K562 (cell line): Measurements from ENCODE around the gene CNP. TPM values are rescaled to one million over a fixed set of nuclear protein-coding genes. Genes with fewer than 3 reads are reported as not detected.

ENCODE experiments used
- ARHGAP35 ChIP-seq: fragments of 450-650 bp; IDR thresholded peaks from 2 replicates; pipeline ENCODE4 v1.6.1; 2018; ENCODE audit not compliant: partially characterized antibody
- CHAMP1 ChIP-seq: fragments of 450-650 bp; IDR thresholded peaks from 2 replicates; pipeline ENCODE4 v1.6.1; 2016; ENCODE audit warnings: mild to moderate bottlenecking
- ETV5 ChIP-seq: sonication (generic); formaldehyde crosslinking; IDR thresholded peaks from 2 replicates; pipeline ENCODE4 v1.4.0; 2020; ENCODE audit warnings: low read depth, mild to moderate bottlenecking, missing genetic modification reagents
- KHSRP ChIP-seq: fragments of 450-650 bp; IDR thresholded peaks from 2 replicates; pipeline ENCODE4 v1.6.1; 2017
- KLF13 ChIP-seq: fragments of 450-650 bp; IDR thresholded peaks from 2 replicates; pipeline ENCODE4 v1.6.1; 2016; ENCODE audit warnings: missing genetic modification characterization, low read depth, mild to moderate bottlenecking, missing compliant biosample characterization, moderate library complexity, borderline replicate concordance
- NCOA4 ChIP-seq: fragments of 450-650 bp; IDR thresholded peaks from 2 replicates; pipeline ENCODE4 v1.6.1; 2018; ENCODE audit warnings: mild to moderate bottlenecking; ENCODE audit not compliant: partially characterized antibody
- NFE2L1 ChIP-seq: fragments of 450-650 bp; IDR thresholded peaks from 2 replicates; pipeline ENCODE4 v1.6.1; 2016; ENCODE audit warnings: missing genetic modification characterization, low read depth, mild to moderate bottlenecking, missing compliant biosample characterization, moderate library complexity, borderline replicate concordance
- NFIC ChIP-seq: fragments of 450-650 bp; IDR thresholded peaks from 2 replicates; pipeline ENCODE4 v1.6.1; 2017; ENCODE audit warnings: mild to moderate bottlenecking, inconsistent platforms
- PHB ChIP-seq: fragments of 250-450 bp; sonication (Bioruptor Pico); IDR thresholded peaks from 2 replicates; pipeline ENCODE4 v1.5.0; 2021
- PHF21A ChIP-seq: fragments of 450-650 bp; IDR thresholded peaks from 2 replicates; pipeline ENCODE4 v1.6.1; 2017; ENCODE audit warnings: low read depth, borderline replicate concordance
- PHF8 ChIP-seq: fragments of 200-600 bp; sonication (generic); IDR thresholded peaks from 2 replicates; pipeline ENCODE4 v1.6.1; 2012; ENCODE audit warnings: mixed run types, mild to moderate bottlenecking, inconsistent platforms, low read length, moderate library complexity, borderline replicate concordance
- POLR2B ChIP-seq: fragments of 450-650 bp; IDR thresholded peaks from 2 replicates; pipeline ENCODE4 v1.6.1; 2018; ENCODE audit warnings: low read depth; ENCODE audit not compliant: partially characterized antibody
- SNIP1 ChIP-seq: fragments of 450-650 bp; IDR thresholded peaks from 2 replicates; pipeline ENCODE4 v1.7.1; 2017; ENCODE audit warnings: low read depth, mild to moderate bottlenecking
- SNRNP70 ChIP-seq: fragments of 200-400 bp; formaldehyde crosslinking; optimal IDR thresholded peaks from 2 replicates; pipeline ENCODE3; 2017; ENCODE audit warnings: low read depth, low read length
- SRSF1 ChIP-seq: fragments of 200-400 bp; formaldehyde crosslinking; IDR thresholded peaks from 2 replicates; pipeline ENCODE4 v1.6.1; 2017; ENCODE audit warnings: mild to moderate bottlenecking, low read depth, low read length, moderate library complexity
- TCF15 ChIP-seq: fragments of 250-450 bp; sonication (Bioruptor Pico); IDR thresholded peaks from 2 replicates; pipeline ENCODE4 v1.8.0; 2022; ENCODE audit warnings: moderate library complexity, mild to moderate bottlenecking, inconsistent platforms
- ZBTB11 ChIP-seq, 3 experiments: fragments of 200-800 bp in 1 of 3; fragments of 250-450 bp in 1 of 3; fragments of 450-650 bp in 1 of 3; sonication (Bioruptor Pico) in 1 of 3; sonication (Bioruptor generic) in 1 of 3; formaldehyde crosslinking in 1 of 3; IDR thresholded peaks; 2 replicates each; pipeline versions ENCODE4 v1.6.1 to v1.8.0; 2016 to 2022; ENCODE audit warnings: mild to moderate bottlenecking in 2 of 3, missing genetic modification characterization in 2 of 3, missing compliant biosample characterization in 1 of 3, moderate library complexity in 1 of 3
- ZHX1 ChIP-seq: fragments of 150-350 bp; conservative IDR thresholded peaks from 2 replicates; pipeline ENCODE4 v1.6.1; 2014; ENCODE audit warnings: low read length
- ZNF76 ChIP-seq: fragments of 250-450 bp; sonication (Bioruptor Pico); IDR thresholded peaks from 2 replicates; pipeline ENCODE4 v1.4.0; 2020; ENCODE audit warnings: mild to moderate bottlenecking, moderate library complexity, borderline replicate concordance
- polyA plus RNA-seq, 8 experiments: library from polyadenylated mRNA; depleted of rRNA in 4 of 8; stranded (reverse) in 5 of 8; unstranded in 3 of 8; fragments of >200 nt; fragmentation: Nextera tagmentation in 2 of 8; fragmentation: Illumina TruSeq in 1 of 8; extraction: Ambion mirVana in 2 of 8; extraction: Trizol in 1 of 8; gene quantifications; 2 replicates each; pipeline versions ENCODE4 v1.2.1 to v1.2.3, GENCODE V29; 2011 to 2014; ENCODE audit warnings: inconsistent platforms in 1 of 8, missing spikeins in 1 of 8
- total RNA-seq, 7 experiments: library from RNA; depleted of rRNA in 6 of 7; stranded (reverse); fragments of >200 nt in 6 of 7; fragmentation: Illumina TruSeq in 2 of 7; extraction: Trizol in 2 of 7; gene quantifications; 2 replicates each; pipeline versions ENCODE4 v1.2.1 to v1.2.3, GENCODE V29; 2011 to 2021; ENCODE audit warnings: low replicate concordance in 1 of 7

The CNP gene
- total and polyA plus RNA-seq, 9 of the 15 experiments (the other 6 are each of a cell fraction or from before 2014, with no cell fraction given): 1.7 to 52.0 (median 29.1) TPM

GRCh38 chr17:41966463-41967140 is at the start of gene CNP (continued):
- TF ChIP-seq PHF21A (no peak), ZNF76 (CRISPR knock-in tag) (0 out of 2 replicates have a peak, but pooled peaks have one; percentile 43), ARHGAP35 (peak; percentile 81), CHAMP1 (no peak), NFE2L1 (tag) (no peak), ETV5 (no peak), NCOA4 (no peak), PHB (CRISPR knock-in tag) (0 out of 2 replicates have a peak, but pooled peaks have one; percentile 57), POLR2B (no peak), ZBTB11 (CRISPR knock-in tag; IDR thresholded peaks at IDR 0.05) (0 out of 6 replicates have a peak, but pooled peaks of 1 of the 3 experiments have one; percentile 3), TCF15 (CRISPR knock-in tag) (no peak), NFIC (peak; percentile 25), ZHX1 (no peak), SNRNP70 (no peak), PHF8 (peak; percentile 71; the same call in 1 of the 2 replicates), SRSF1 (no peak), SNIP1 (no peak), KLF13 (tag) (peak; percentile 79; the same call in 1 of the 2 replicates), KHSRP (no peak)
